B cell (primary cell): ENCODE results near the gene CFL1. TPM values are rescaled to one million over a fixed set of nuclear protein-coding genes. Genes with fewer than 3 reads are reported as not detected.

Experiments
- ATAC-seq: fragments of 200-7000 bp; cut with Tn5 transposase; one replicate; pipeline ENCODE4 v1.10.0; 2021; ENCODE audit warnings: low read depth, mild to moderate bottlenecking, moderate number of reproducible peaks, moderate library complexity
- CTCF ChIA-PET: fragments of 350-600 bp; sonication (Branson Sonifier 250); formaldehyde crosslinking; loops from one replicate; lab custom pipeline; 2021; ENCODE audit warnings: antibody characterized with exemption, inconsistent platforms; lab: Charles Lee
- POLR2A ChIA-PET: fragments of 350-600 bp; sonication (Branson Sonifier 250); formaldehyde crosslinking; loops from one replicate; lab custom pipeline; 2021; ENCODE audit warnings: antibody characterized with exemption; lab: Charles Lee
- DNase-seq: peaks from one replicate; pipeline ENCODE4 v3.0.0; 2013
- H2AFZ ChIP-seq: 2 replicates; pipeline ENCODE4 v1.6.1; 2012; ENCODE audit warnings: mild to moderate bottlenecking, low read depth, low read length; ENCODE audit not compliant: insufficient read depth, poor library complexity, severe bottlenecking
- H3K27ac ChIP-seq, 2 donors: 1 replicate in 1 of 2; 2 replicates in 1 of 2; pipeline ENCODE4 v1.5.1; 2012 to 2013; ENCODE audit warnings: low read length in 2 of 2, mild to moderate bottlenecking in 2 of 2, moderate library complexity in 1 of 2
- H3K27me3 ChIP-seq, 4 experiments: fragments of 200-600 bp in 1 of 4; sonication (generic) in 1 of 4; replicated peaks in 1 of 4; 1 replicate in 2 of 4; 2 replicates in 2 of 4; pipeline versions ENCODE4 v1.6.1 to v1.7.0; 2013 to 2016; ENCODE audit warnings: low read length in 3 of 4, mild to moderate bottlenecking in 2 of 4, mixed read lengths in 1 of 4, moderate library complexity in 1 of 4; ENCODE audit not compliant: insufficient read depth in 4 of 4, control insufficient read depth in 3 of 4; ENCODE audit errors: control extremely low read depth in 1 of 4
- H3K36me3 ChIP-seq, 2 experiments: replicated peaks in 1 of 2; 1 replicate in 1 of 2; 2 replicates in 1 of 2; pipeline versions ENCODE4 v1.6.1 to v1.7.1; 2013; ENCODE audit warnings: low read length in 1 of 2; ENCODE audit not compliant: insufficient read depth in 2 of 2, control insufficient read depth in 1 of 2; ENCODE audit errors: control extremely low read depth in 1 of 2, extremely low read depth in 1 of 2
- H3K4me1 ChIP-seq, 2 donors: fragments of 200-600 bp in 1 of 2; sonication (generic) in 1 of 2; 1 replicate in 1 of 2; 2 replicates in 1 of 2; pipeline versions ENCODE4 v1.5.1 to v1.6.1; 2013 to 2017; ENCODE audit warnings: low read length in 2 of 2; ENCODE audit not compliant: control insufficient read depth in 2 of 2, insufficient read depth in 2 of 2
- H3K4me2 ChIP-seq: replicated peaks from 2 replicates; pipeline ENCODE3; 2012; ENCODE audit warnings: mild to moderate bottlenecking, low read depth, low read length; ENCODE audit not compliant: poor library complexity, severe bottlenecking
- H3K4me3 ChIP-seq, 5 experiments: fragments of 200-600 bp in 1 of 5; sonication (generic) in 1 of 5; 1 replicate in 3 of 5; 2 replicates in 2 of 5; pipeline versions ENCODE4 v1.5.1 to v1.7.0; 2011 to 2016; ENCODE audit warnings: low read length in 4 of 5, mild to moderate bottlenecking in 4 of 5, low read depth in 2 of 5, control low read depth in 1 of 5, moderate library complexity in 1 of 5; ENCODE audit not compliant: insufficient read depth in 1 of 5; ENCODE audit errors: control extremely low read depth in 1 of 5, extremely low read depth in 1 of 5
- H3K79me2 ChIP-seq: fragments of 200-600 bp; sonication (generic); one replicate; pipeline ENCODE4 v1.6.0; 2016; ENCODE audit warnings: low read length; ENCODE audit not compliant: control insufficient read depth, insufficient read depth
- H3K9ac ChIP-seq: fragments of 200-600 bp; sonication (generic); 2 replicates; pipeline ENCODE4 v1.6.1; 2017; ENCODE audit warnings: mild to moderate bottlenecking, low read length, moderate library complexity
- H3K9me3 ChIP-seq, 3 donors: one replicate each; pipeline versions ENCODE4 v1.6.1 to v1.7.1; 2013; ENCODE audit warnings: low read length in 2 of 3; ENCODE audit not compliant: control insufficient read depth in 2 of 3, insufficient read depth in 1 of 3; ENCODE audit errors: control extremely low read depth in 1 of 3
- H4K20me1 ChIP-seq: 2 replicates; pipeline ENCODE4 v1.6.0; 2012; ENCODE audit warnings: mild to moderate bottlenecking, low read length; ENCODE audit not compliant: insufficient read depth, control insufficient read depth, poor library complexity, severe bottlenecking
- H3K27ac Mint-ChIP-seq: one replicate; pipeline ENCODE4 v1.8.0; 2021; ENCODE audit warnings: mixed read lengths
- H3K27me3 Mint-ChIP-seq: one replicate; pipeline ENCODE4 v1.8.0; 2021; ENCODE audit warnings: mixed read lengths
- H3K4me1 Mint-ChIP-seq: one replicate; pipeline ENCODE4 v1.8.0; 2021; ENCODE audit warnings: mixed read lengths
- H3K4me3 Mint-ChIP-seq: one replicate; pipeline ENCODE4 v1.8.0; 2021; ENCODE audit warnings: mixed read lengths
- H3K9me3 Mint-ChIP-seq: one replicate; pipeline ENCODE4 v1.8.0; 2022; ENCODE audit warnings: mixed read lengths; ENCODE audit not compliant: insufficient read depth
- EZH2 ChIP-seq: IDR thresholded peaks from 2 replicates; pipeline ENCODE4 v1.6.1; 2012; ENCODE audit warnings: borderline replicate concordance, low read depth, mild to moderate bottlenecking, moderate library complexity, low read length; ENCODE audit not compliant: insufficient read depth, poor library complexity, severe bottlenecking
- WGBS: methylation state at CpG from one replicate; pipeline ENCODE4 v1.1.5; 2013; ENCODE audit warnings: missing lambda C conversion rate; ENCODE audit not compliant: insufficient coverage; 5-methylcytosine and 5-hydroxymethylcytosine counted together
- intact Hi-C: fragments of 100-400 bp; cut with micrococcal nuclease; formaldehyde crosslinking; loops from one replicate; pipeline ENCODE4 v1.10.0; 2022
- polyA plus RNA-seq: library from polyadenylated mRNA; depleted of rRNA; stranded (reverse); fragments of >200 nt; gene quantifications from 2 replicates; pipeline ENCODE4 v1.2.3, GENCODE V29; 2012
- total RNA-seq, 2 donors: library from RNA; stranded (reverse); fragments of 120-200 nt in 1 of 2; gene quantifications; 1 replicate in 1 of 2; 2 replicates in 1 of 2; pipeline versions ENCODE4 v1.2.3 to v1.2.4, GENCODE V29; 2013 to 2022
- TF ChIP-seq, protein P1 (sequence below): fragments of 200-600 bp; IDR thresholded peaks from one replicate; pipeline ENCODE4 v1.8.0; 2022; ENCODE audit warnings: antibody characterized with exemption, mild to moderate bottlenecking

Gene CFL1
- total and polyA plus RNA-seq, 2 donors (not counting 1 experiment from before 2014, with no cell fraction given), result 455 to 990 TPM

- Histone ChIP-seq H2AFZ (peak within 1 kb of the TSS; percentile 99), H3K27me3 (no peaks in the 10 kb centered on the region), H4K20me1 (peaks cover 26% of the 10 kb centered on the region), H3K4me3 (peak within 1 kb of the TSS; percentile 63 to 88 (median 75)), H3K4me1 (peaks cover 47 to 63% of the 10 kb centered on the region in 2 donors), H3K27ac (peak within 1 kb of the TSS; percentile 85), H3K9me3 (no peaks in the 10 kb centered on the region), H3K9ac (peak within 1 kb of the TSS; percentile 96), H3K36me3 (peaks cover 0 to 27% of the 10 kb centered on the region in 2 experiments), H3K4me2 (peak within 1 kb of the TSS; percentile 99), H3K79me2 (peaks cover 40% of the 10 kb centered on the region)
- Mint-ChIP-seq H3K9me3 (no peaks in the 10 kb centered on the region), H3K4me3 (peak within 1 kb of the TSS; percentile 98), H3K27ac (peak within 1 kb of the TSS; percentile 98), H3K27me3 (no peaks in the 10 kb centered on the region), H3K4me1 (peaks cover 66% of the 10 kb centered on the region)
- intact Hi-C loops, result loop anchor here (1.0 to 2.0 kb wide), 6 partner anchors 15 to 114 kb away; partner anchors contain the start of genes BANF1, C11orf68, DRAP1 and EFEMP2
- TF ChIP-seq, protein P1, sequence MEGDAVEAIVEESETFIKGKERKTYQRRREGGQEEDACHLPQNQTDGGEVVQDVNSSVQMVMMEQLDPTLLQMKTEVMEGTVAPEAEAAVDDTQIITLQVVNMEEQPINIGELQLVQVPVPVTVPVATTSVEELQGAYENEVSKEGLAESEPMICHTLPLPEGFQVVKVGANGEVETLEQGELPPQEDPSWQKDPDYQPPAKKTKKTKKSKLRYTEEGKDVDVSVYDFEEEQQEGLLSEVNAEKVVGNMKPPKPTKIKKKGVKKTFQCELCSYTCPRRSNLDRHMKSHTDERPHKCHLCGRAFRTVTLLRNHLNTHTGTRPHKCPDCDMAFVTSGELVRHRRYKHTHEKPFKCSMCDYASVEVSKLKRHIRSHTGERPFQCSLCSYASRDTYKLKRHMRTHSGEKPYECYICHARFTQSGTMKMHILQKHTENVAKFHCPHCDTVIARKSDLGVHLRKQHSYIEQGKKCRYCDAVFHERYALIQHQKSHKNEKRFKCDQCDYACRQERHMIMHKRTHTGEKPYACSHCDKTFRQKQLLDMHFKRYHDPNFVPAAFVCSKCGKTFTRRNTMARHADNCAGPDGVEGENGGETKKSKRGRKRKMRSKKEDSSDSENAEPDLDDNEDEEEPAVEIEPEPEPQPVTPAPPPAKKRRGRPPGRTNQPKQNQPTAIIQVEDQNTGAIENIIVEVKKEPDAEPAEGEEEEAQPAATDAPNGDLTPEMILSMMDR, result peak; percentile 86
- TF ChIP-seq EZH2, result no peak
- peak; percentile 64 for ATAC-seq
- ChIA-PET CTCF (interaction anchor here (0.6 to 15.5 kb wide), 35 partner anchors 10 to 516 kb away, joined by 3 to 244 read pairs (median 6); partner anchors contain the start of genes BANF1, C11orf68, CFL1 and CTSW), POLR2A (interaction anchor here (0.6 to 6.2 kb wide), 24 partner anchors 10 to 1109 kb away, joined by 3 to 65 read pairs (median 5); partner anchors contain the start of genes BANF1, C11orf68, CFL1 and DRAP1)
- DNase-seq, result peak; percentile 96
- under 1% methylated on average over 49 of the region's 57 CpGs for WGBS
These were observed 30.3 kb upstream of the CFL1 start, which contains the start of gene FIBP for GRCh38 chr11:65888163-65888814. FIBP (minus strand) TSS chr11:65888471; CDS start chr11:65888418, 53 bp downstream.
